Measurements from ENCODE around the gene CAMSAP3. TPM values are rescaled to one million over a fixed set of nuclear protein-coding genes. Genes with fewer than 3 reads are reported as not detected.

Gene CAMSAP3
- total RNA-seq, 2 donors from 2014 or later, result 21.8 to 32.3 TPM

- H3K4me3 ChIP-seq, result peak within 1 kb of the TSS; percentile 90 to 91
- no peak for TF ChIP-seq CTCF (IDR thresholded peaks at IDR 0.05)
- peak; percentile 25 to 80 (median 72) for TF ChIP-seq POLR2A (IDR thresholded peaks at IDR 0.05)
- no peaks in the 10 kb centered on the region for H3K27me3 ChIP-seq
- peaks cover 0 to 4% of the 10 kb centered on the region in 2 donors for H3K36me3 ChIP-seq (replicated peaks in 1 of 2; ENCODE audit: insufficient read depth in 1 of 2, low read depth in 2 of 2)
- ATAC-seq (peak; percentile 99), DNase-seq (peak; percentile 97 to 99 (median 98))
- WGBS, 2 donors, result 0% methylated on average over 18 to 40 of the region's 40 CpGs
- peak within 1 kb of the TSS; percentile 62 to 85 (median 76) for H3K27ac ChIP-seq
- intact Hi-C loops (cut with DNase I), result no loop called here
- H3K9me3 ChIP-seq, result no peaks in the 10 kb centered on the region
- H3K4me1 ChIP-seq, result peaks cover 32% of the 10 kb centered on the region
These were observed 33.8 kb downstream of the CAMSAP3 start, which contains the start of the genes PET100 and XAB2 for GRCh38 chr19:7629347-7630054. PET100 (plus strand) TSS chr19:7629793; CDS start chr19:7629834, 41 bp downstream. XAB2 (minus strand) TSS chr19:7629545; CDS start chr19:7629527, 18 bp downstream.

GRCh38 chr19:7631577-7631976 is 35.9 kb downstream of the CAMSAP3 start:
- H3K4me1 ChIP-seq, result peaks cover 50% of the 10 kb centered on the region
- H3K9me3 ChIP-seq, result no peaks in the 10 kb centered on the region
- no peak for DNase-seq
- ATAC-seq, result no peak
- intact Hi-C loops (cut with DNase I), result no loop called here
- no peak overlapping the region for H3K4me3 ChIP-seq
- H3K27me3 ChIP-seq, result no peaks in the 10 kb centered on the region
- no peaks in the 10 kb centered on the region for H3K36me3 ChIP-seq (replicated peaks in 1 of 2; ENCODE audit: insufficient read depth in 1 of 2, low read depth in 2 of 2)
- no peak for TF ChIP-seq POLR2A (IDR thresholded peaks at IDR 0.05)
- TF ChIP-seq CTCF (IDR thresholded peaks at IDR 0.05), result no peak
- WGBS, 2 donors, result 83 to 93% methylated on average over 11 to 12 of the region's 12 CpGs
- no peak overlapping the region for H3K27ac ChIP-seq

- intact Hi-C loops (cut with DNase I), result no loop called here
- ATAC-seq (no peak), DNase-seq (no peak)
- WGBS, 2 donors, result 83 to 91% methylated on average over 16 to 38 of the region's 40 CpGs
- Histone ChIP-seq H3K27ac (no peak overlapping the region), H3K36me3 (replicated peaks in 1 of 2; ENCODE audit: insufficient read depth in 1 of 2, low read depth in 2 of 2) (no peaks in the 10 kb centered on the region), H3K4me3 (no peak overlapping the region), H3K9me3 (no peaks in the 10 kb centered on the region), H3K4me1 (peaks cover 52% of the 10 kb centered on the region), H3K27me3 (no peaks in the 10 kb centered on the region)
- no peak for TF ChIP-seq POLR2A (IDR thresholded peaks at IDR 0.05)
- TF ChIP-seq CTCF (IDR thresholded peaks at IDR 0.05), result no peak
These were observed 36.9 kb downstream of the CAMSAP3 start for GRCh38 chr19:7632340-7633203.

GRCh38 chr19:7633698-7634097 is 38.0 kb downstream of the CAMSAP3 start, which contains the start of gene PCP2:
PCP2 (minus strand) TSS chr19:7633719; CDS start chr19:7633457, 262 bp downstream.
- WGBS, 2 donors, result 18 to 57% methylated on average over 1 to 2 of the region's 2 CpGs

More at GRCh38 chr19:7633698-7634097, 38.0 kb downstream of the CAMSAP3 start, which contains the start of gene PCP2:
- DNase-seq (no peak), ATAC-seq (no peak)
- no peak within 1 kb of the TSS for H3K4me3 ChIP-seq
- intact Hi-C loops (cut with DNase I), result no loop called here
- no peak within 1 kb of the TSS for H3K27ac ChIP-seq
- peaks cover 51% of the 10 kb centered on the region for H3K4me1 ChIP-seq
- TF ChIP-seq CTCF (IDR thresholded peaks at IDR 0.05) (no peak), POLR2A (IDR thresholded peaks at IDR 0.05) (no peak)
- no peaks in the 10 kb centered on the region for H3K27me3 ChIP-seq
- H3K9me3 ChIP-seq, result no peaks in the 10 kb centered on the region
- no peaks in the 10 kb centered on the region for H3K36me3 ChIP-seq (replicated peaks in 1 of 2; ENCODE audit: insufficient read depth in 1 of 2, low read depth in 2 of 2)

Measured in body of pancreas (tissue), 4 donors.